GM19397 (cell line): ENCODE results near the gene RAB17.

Experiments
- ATAC-seq: cut with Tn5 transposase; IDR thresholded peaks from one replicate; pipeline ENCODE4 v1.9.1; 2021; ENCODE audit warnings: mild to moderate bottlenecking, moderate library complexity; ENCODE audit not compliant: unreplicated experiment

RAB17 gene

GRCh38 chr2:237590272-237591140 is at the start of gene RAB17:
Gene RAB17 (minus strand): TSS chr2:237590734. CDS start chr2:237586154, 4,580 bp downstream.
- no peak for ATAC-seq

GRCh38 chr2:237639836-237640220 is 49.3 kb upstream of the RAB17 start:
- no peak for ATAC-seq

- no peak for ATAC-seq
Measured at GRCh38 chr2:237639052-237639835, 48.7 kb upstream of the RAB17 start.

GRCh38 chr2:237638176-237638575 is 47.6 kb upstream of the RAB17 start:
- no peak for ATAC-seq

- ATAC-seq, result no peak
Measured at GRCh38 chr2:237637429-237638135, 47.0 kb upstream of the RAB17 start.

GRCh38 chr2:237636578-237636977 is 46.0 kb upstream of the RAB17 start:
- no peak for ATAC-seq

- ATAC-seq, result no peak
Measured at GRCh38 chr2:237633061-237633561, 42.6 kb upstream of the RAB17 start.

GRCh38 chr2:237631801-237632585 is 41.5 kb upstream of the RAB17 start:
- ATAC-seq, result no peak

- no peak for ATAC-seq
Measured at GRCh38 chr2:237631007-237631785, 40.7 kb upstream of the RAB17 start.

- no peak for ATAC-seq
Measured at GRCh38 chr2:237630216-237631000, 39.9 kb upstream of the RAB17 start.

- no peak for ATAC-seq
Measured at GRCh38 chr2:237629739-237630138, 39.2 kb upstream of the RAB17 start.

- no peak for ATAC-seq
Measured at GRCh38 chr2:237629188-237629534, 38.6 kb upstream of the RAB17 start.

- no peak for ATAC-seq
Measured at GRCh38 chr2:237628247-237629187, 38.0 kb upstream of the RAB17 start.

GRCh38 chr2:237627441-237628246 is 37.1 kb upstream of the RAB17 start, which contains the start of gene LRRFIP1:
Gene LRRFIP1 (plus strand): TSS chr2:237627587. CDS start chr2:237627645, 58 bp downstream.
- no peak for ATAC-seq

GRCh38 chr2:237626813-237627440 is 36.4 kb upstream of the RAB17 start:
- ATAC-seq, result no peak

- ATAC-seq, result no peak
Measured at GRCh38 chr2:237625777-237626176, 35.2 kb upstream of the RAB17 start.
